NCI-H446 (cell line): ENCODE data around the gene ZNF506.
"Not testable (repeated sequence)": the region's sequence is repeated elsewhere in the genome, so short reads cannot be mapped to it uniquely, and the experiment has no call there.

ENCODE experiments used
- DNase-seq, 2 experiments: peaks; one replicate each; lab custom pipeline; 2025; lab: John Stamatoyannopoulos, UW

ZNF506 gene

DNA sequence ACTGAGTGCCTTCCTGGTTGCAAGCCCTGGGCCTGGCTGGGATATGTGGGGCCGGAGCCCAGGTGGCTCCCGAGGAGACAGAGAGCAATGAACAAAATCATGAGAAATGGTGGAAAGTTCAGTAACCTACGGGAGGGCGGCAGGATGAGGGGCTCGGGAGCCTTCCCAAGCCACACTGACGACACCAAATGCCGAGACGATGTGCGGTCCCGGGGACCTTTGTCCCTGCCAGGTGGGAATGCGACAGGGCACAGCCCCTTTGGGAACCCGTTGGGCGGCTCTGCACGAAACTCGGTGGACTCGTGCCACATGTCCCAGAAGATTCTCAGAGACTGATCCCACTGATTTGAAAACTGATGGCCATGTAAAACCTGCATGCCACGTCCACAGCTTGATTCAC lies 76.9 kb downstream of the ZNF506 start:
- DNase-seq, result no peak

DNA sequence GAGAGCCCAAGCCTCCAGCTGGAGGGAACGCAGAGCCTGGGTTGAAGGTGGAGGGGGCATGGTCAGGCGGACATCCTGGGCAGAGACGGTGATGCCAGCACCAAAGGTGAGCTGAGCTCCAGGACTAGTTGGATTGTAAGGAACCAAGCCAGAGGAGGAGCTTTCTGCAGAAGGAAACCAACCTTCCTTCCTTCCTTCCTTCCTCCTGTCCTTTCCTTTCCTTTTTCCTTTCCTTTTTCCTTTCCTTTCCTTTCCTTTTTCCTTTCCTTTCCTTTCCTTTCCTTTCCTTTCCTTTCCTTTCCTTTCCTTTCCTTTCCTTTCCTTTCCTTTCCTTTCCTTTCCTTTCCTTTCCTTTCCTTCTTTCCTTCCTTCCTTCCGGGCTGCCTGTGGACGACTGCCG lies 77.6 kb downstream of the ZNF506 start:
- not testable (repeated sequence) for DNase-seq

DNA sequence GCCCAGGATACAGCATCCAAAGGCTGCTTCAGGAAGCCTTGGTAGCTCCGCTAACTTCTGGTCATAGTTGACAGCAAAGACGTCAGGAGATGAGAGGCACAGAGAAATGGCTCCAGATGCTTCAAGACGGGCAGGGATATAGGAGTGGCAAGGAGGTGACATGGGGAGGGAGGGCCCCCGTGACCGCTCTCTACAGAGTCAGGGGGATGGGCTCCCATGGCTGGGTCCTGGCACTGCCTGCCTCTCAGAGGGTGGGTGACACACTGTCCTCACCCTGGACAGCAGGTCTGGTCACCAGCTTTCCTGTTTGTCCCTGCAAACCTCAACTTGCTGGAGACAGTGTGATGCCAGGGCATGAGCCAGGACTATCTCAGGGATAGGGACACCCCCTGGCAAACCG lies 78.4 kb downstream of the ZNF506 start:
- DNase-seq, result no peak

DNA sequence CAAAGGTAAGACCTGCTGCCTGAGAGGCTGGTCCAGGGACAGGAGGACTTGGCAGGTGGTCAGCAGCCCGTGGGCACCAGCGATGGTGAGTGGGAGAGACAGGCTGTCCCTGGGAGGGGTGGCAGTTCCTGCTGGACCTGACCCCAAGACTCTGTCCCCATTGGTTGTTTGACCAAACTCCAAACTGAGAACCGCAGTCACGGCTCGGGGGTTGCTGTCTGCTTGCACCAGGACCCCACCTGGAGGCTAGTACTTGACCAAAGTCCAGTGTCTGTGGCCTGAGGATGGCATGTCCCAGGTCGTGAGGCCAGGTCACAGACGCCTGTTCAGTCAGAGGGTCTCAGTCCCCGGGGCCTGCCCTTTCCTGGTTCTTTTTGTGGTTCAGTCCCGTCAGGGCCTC lies 78.8 kb downstream of the ZNF506 start:
- no peak for DNase-seq
